CD4-positive, alpha-beta T cell treated with Interleukin-2 at 100 ng/mL for 4 hours (primary cell): ENCODE data around the gene HPN.
"Not testable (repeated sequence)": the region's sequence is repeated elsewhere in the genome, so short reads cannot be mapped to it uniquely, and the experiment has no call there.

Experiments used
- DNase-seq: peaks from one replicate; pipeline ENCODE4 v3.0.0-alpha.2; 2020; ENCODE audit warnings: low spot score

The HPN gene

GRCh38 chr19:35042954-35043604 lies 1.6 kb downstream of the HPN start:
- no peak for DNase-seq

GRCh38 chr19:35043906-35044305 lies 2.4 kb downstream of the HPN start:
- DNase-seq, result no peak

- peak; percentile 60 for DNase-seq
Measured at GRCh38 chr19:35044317-35045117, 3.0 kb downstream of the HPN start.

GRCh38 chr19:35045667-35046300 lies 4.3 kb downstream of the HPN start:
- DNase-seq, result peak; percentile 26

DNA sequence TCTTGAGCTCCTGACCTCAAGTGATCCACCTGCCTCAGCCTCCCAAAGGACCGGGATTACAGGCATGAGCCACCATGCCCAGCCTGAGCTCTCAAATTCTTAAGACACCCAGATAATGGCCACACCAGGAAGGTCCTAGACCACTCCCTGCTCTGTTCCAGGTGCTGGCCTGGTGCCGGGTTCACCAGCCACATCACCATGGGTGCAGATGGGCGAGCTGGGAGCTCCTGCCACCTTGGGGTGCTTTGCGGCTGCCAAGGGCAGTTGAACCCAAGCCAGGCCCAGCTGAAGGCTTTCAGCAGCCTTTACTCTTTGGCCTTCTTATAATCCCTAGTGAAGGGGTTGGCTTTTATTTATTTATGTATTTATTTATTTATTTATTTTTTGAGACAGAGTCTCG lies 4.9 kb downstream of the HPN start:
- DNase-seq, result no peak

- DNase-seq, result no peak
Measured at GRCh38 chr19:35048911-35049411, 7.4 kb downstream of the HPN start.

DNA sequence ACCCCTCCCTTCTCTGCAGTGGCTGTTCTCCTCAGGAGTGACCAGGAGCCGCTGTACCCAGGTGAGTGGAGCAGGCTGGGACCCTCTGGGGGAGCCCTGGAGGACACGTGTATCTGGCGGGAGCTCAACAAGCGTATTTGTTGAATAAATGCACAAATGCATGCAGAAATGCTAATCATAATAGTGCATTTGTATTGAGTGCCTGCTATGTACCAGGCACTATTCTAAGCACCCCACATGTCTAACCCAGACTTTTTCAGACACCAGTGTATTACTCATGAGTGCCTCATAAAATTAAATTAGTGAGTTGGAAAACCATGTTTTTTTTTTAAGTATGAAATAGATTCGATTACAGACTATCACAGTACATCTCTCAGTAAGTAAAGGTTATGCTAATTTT lies 7.9 kb downstream of the HPN start:
- DNase-seq, result no peak

DNA sequence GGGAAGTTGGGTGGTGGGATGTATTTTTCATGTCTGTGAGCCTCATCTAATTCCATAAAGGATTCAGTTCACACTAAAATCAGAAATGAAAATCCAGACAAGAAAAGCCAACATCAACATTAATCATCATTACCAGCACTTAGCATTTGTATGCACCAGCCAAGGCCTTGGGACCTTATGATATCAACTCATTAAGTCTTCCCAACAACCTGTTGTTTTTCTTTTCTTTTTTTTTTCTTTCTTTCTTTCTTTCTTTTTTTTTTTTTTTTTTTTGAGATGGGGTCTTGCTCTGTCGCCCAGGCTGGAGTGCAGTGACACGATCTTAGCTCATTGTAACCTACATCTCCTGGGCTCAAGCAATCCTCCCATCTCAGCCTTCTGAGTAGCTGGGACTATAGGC lies 9.1 kb downstream of the HPN start:
- DNase-seq, result not testable (repeated sequence)

GRCh38 chr19:35051268-35051667 lies 9.7 kb downstream of the HPN start:
- DNase-seq, result not testable (repeated sequence)

- no peak for DNase-seq
Measured at GRCh38 chr19:35051796-35052195, 10.3 kb downstream of the HPN start.

DNA sequence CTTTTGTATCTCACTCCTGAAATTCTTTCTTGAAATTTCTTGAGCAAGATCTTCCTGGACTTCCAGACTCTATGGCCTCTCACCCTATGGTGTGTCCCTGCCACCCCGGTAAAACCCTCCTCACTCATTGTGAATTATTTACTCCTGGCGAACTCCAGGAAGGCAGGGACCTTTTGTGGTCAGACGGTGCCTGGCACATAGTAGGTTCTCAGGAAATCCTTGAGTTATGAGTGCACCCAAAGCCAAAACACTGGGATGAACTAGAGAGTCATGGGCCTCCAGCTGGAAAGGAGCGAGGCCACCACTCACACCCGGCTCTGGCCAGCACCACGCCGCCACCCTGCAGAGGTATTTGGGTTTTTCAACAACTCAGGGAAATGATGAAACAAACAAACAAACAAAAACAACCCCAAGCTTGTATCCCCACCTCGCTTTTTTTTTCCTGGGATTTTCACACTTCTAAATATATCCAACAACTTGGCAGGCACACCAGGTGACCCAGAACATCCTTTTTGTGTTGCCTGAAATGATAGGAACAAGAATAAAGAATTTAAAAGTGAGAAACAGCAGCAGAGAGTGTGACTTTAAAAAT lies 11.2 kb downstream of the HPN start:
- DNase-seq, result no peak

DNA sequence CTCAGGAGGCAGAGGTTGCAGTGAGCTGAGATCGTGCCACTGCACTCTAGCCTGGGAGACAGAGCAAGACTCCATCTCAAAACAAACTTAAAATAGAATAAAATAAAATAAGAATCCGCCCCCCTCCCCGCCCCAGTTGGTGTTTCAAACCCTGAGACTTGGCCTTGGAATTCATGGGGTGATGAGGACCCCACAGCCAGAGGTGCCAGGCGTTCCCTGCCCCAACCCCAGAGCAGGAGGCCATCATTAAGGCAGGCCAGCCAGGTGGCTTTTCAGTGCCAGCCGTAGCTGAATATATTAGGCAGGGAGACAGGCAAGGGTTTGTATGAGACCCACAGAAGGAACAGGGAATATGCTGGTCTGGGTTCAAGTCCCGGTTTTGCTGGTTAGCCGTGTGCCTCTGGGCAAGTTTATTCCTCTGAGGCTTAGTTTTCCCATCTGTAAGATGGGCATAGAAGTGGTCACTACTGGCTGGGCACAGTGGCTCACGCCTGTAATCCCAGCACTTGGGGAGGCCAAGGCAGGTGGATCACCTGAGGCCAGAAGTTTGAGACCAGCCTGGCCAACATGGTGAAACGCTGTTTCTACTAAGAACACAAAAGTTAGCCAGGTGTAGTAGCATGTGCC lies 12.3 kb downstream of the HPN start:
- DNase-seq, result no peak

GRCh38 chr19:35054626-35055025 lies 13.1 kb downstream of the HPN start:
- no peak for DNase-seq

GRCh38 chr19:35055715-35056179 lies 14.2 kb downstream of the HPN start:
- DNase-seq, result no peak

DNA sequence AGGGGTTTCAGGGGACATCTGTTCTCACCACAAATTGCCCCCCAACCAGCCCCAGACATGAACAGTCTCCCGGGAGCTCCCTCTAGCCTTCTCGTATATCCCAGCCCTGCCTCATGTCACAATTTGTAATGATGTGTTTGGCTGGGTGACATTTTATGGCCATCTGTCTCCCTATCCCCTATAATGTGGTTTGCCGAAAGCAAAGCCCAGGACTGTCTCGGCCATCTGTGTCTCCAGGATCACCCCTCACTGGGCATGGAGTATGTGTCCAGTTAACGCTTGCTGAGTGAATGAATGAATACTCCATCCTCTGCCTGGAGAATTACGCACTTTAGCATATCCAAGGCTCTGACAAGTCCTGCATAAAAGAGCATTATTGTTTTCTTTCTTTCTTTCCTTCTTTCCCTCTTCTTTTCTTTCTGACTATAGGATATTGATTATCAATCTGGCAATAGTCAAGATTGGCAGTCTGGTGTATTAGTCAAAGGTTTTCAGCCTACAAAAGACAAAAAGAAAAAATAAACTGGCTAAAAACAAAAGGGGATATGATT lies 15.1 kb downstream of the HPN start:
- DNase-seq, result no peak

GRCh38 chr19:35058370-35058769 lies 16.8 kb downstream of the HPN start:
- no peak for DNase-seq

DNA sequence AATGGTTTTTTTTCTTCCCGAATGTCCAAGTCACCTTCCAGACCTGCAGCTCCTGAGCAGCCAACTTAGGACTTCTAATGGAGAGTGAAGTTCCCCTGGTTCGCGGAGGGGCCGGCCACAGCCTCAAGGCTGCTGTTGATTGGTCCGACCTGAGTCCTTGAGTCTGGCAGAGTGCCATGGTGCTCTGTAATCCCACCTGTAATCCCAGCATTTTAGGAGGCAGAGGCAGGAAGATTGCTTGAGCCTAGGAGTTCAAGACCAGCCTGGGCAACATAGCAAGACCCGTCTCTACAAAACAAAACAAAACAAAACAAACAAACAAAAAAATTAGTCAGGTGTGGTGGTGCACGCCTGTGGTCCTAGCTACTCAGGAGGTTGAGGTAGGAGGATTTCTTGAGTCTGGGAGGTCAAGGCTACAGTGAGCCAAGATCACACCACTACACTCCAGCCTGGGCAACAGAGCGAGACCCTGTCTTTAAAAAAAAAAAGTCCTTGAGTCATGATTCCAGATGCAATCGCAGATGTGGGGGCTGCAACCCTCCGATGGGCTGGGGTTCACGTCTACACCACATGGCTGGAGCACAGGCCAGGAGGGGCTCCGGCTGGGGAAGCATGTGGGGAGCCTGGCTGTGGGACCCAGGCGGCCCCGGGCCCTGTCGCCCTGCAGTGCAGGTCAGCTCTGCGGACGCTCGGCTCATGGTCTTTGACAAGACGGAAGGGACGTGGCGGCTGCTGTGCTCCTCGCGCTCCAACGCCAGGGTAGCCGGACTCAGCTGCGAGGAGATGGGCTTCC lies 17.7 kb downstream of the HPN start:
- DNase-seq, result no peak

DNA sequence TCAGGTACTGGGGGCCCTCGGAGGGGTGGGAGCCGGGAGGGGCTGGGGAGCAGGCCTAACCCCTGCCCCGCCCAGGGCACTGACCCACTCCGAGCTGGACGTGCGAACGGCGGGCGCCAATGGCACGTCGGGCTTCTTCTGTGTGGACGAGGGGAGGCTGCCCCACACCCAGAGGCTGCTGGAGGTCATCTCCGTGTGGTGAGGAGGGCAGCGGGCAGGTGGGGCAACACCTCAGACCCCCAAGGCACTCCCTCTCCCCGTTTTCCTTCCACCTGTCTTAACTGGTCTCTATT lies 18.2 kb downstream of the HPN start:
- no peak for DNase-seq

- DNase-seq, result no peak
Measured at GRCh38 chr19:35060160-35060855, 18.8 kb downstream of the HPN start.

DNA sequence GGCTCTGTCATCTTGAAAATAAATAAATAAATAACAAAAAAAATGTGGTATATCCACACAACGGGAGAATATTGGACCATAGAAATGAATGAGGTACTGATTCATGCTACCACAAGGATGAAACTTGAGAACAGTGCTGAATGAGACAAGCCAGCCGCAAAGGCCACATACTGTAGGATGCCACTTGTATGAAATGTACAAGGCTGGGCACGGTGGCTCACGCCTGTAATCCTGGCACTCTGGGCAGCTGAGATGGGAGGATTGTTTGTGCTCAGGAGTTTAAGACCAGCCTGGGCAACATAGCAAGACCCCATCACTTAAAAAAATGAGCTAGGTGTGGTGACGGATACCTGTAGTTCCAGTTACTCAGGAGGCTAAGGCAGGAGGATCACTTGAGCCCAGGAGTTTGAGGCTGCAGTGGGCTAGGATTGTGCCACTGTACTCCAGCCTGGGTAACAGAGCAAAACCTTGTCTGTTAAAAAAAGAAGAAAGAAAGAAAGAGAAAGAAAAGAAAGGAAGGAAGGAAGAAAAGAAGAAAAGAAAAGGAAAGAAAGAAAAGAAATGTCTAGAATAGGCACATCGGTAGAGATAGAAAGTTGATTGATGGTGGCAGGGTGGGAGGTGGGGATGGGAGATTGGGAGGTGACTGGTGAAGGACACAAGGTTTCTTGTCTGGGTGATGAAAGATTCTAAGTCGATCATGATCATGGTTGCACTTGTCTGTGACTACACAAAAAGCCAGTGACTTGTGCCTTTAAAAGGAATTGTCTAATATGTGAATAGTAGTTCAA lies 20.3 kb downstream of the HPN start:
- DNase-seq, result no peak
